GM19324 (cell line): ENCODE results near the gene UTF1.

Source experiments
- ATAC-seq: cut with Tn5 transposase; IDR thresholded peaks from one replicate; pipeline ENCODE4 v1.9.1; 2021; ENCODE audit warnings: mild to moderate bottlenecking, moderate library complexity; ENCODE audit not compliant: unreplicated experiment, low FRiP score

UTF1 gene

DNA sequence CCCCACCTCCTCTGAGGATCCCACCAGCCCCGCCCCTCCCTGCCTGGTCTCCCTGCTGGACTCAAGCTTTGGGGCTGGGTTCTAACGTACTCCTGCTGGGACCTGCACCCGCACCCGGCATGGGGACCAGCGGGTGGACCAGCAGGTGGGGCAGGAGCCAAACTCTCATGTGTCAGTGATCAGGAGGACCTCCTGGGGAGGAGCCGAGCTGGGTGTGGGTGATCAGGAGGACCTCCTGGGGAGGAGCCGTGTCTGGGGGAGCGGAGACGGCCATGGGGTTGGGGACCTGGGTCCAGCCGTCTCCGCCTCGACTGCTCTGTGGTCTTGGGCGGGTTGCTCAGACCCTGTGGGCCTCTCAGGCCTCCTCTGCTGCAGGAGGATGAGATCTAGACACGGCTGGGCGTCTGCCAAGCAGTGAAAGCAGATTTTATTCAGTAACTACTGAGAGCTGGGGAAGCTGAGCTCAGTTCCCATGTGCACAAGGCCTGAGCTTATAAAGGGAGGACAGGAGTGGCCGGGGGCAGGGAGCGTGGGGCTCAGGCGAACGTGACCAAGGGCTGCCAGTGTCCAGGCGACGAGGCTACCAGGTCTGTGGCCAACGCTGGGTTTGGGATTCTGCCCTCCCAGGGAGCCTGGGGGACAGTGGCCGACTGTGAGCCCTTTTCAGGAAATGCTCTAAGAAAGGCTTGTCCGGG is 33.6 kb upstream of the UTF1 start:
- no peak for ATAC-seq

DNA sequence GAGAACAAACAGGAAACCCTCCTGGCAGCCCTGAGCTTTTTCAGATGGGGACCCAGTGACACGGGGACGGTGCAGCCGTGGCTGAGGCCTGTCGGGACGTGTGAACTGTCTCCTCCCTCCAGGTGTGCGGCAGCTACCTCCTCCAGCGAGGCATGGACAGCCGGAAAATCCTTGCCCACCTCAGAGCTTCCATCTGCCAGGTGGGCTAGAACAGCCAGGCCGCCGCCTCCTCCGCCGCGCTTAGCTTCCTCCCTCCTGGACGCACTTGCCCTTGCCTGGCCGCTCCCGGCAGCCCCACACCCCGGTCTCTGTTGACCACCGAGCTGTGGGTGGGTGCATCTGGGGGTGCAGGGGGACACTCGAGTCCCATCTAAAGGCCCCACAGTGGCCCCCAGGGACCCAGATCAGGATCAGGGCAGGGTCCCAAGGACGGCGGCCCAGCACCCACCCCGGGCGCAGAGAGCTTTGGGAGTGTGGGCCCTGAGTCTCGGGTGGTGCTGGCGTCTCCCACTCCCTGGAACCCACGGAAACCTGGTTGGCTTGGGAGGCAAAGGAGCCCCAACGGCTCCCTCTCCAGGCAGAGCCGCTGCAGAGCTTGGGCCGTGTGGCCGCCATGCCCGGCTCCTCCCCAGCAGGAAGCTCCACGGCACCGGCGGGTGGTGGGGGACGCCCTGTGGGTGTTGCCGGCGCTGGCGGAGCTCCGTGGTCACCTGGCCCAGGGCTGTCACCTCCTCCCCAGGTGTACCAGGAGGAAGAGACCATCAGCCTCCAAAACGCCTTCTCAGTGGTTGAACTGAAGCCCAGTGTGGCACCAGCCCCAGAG is 32.9 kb upstream of the UTF1 start:
- no peak for ATAC-seq

DNA sequence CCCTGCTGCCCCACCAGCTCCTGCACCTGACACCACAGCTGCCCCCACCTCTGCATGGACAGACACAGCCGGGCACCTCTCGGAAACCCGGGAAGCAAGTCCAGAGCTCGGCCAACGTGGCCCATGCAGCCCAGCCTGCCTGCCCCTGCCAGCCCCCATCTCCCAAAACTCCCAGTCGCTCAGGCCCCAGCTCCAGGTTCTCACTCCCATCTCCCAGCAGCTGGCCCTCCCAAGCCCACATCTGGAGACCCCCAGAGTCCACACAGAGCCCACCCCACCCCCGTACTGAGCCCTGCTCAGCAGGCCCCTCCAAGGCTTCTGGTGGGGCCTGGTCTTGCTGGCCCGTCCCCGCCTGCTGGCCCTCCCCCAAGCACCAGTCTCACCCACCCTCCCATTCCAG is 32.2 kb upstream of the UTF1 start:
- ATAC-seq: no peak

DNA sequence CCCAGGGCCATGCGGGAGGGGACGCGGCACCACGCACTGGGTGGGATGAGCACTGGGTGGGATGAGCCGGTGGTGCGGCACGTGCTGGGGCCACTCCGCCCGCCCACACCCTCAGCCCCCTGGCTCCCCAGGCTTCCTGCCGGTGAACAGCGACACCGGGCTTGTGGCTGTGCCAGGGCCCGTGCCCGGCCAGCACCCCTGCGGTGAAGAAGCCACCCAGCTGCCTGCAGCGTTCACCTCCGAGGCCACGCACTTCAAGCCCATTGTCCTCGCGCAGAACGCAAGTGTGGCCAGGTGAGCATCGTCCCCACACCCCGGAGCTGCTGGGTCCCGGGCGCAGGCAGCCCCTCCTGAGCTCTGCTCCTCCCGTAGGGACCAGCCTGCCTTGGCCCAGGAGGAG is 31.8 kb upstream of the UTF1 start:
- no peak for ATAC-seq

DNA sequence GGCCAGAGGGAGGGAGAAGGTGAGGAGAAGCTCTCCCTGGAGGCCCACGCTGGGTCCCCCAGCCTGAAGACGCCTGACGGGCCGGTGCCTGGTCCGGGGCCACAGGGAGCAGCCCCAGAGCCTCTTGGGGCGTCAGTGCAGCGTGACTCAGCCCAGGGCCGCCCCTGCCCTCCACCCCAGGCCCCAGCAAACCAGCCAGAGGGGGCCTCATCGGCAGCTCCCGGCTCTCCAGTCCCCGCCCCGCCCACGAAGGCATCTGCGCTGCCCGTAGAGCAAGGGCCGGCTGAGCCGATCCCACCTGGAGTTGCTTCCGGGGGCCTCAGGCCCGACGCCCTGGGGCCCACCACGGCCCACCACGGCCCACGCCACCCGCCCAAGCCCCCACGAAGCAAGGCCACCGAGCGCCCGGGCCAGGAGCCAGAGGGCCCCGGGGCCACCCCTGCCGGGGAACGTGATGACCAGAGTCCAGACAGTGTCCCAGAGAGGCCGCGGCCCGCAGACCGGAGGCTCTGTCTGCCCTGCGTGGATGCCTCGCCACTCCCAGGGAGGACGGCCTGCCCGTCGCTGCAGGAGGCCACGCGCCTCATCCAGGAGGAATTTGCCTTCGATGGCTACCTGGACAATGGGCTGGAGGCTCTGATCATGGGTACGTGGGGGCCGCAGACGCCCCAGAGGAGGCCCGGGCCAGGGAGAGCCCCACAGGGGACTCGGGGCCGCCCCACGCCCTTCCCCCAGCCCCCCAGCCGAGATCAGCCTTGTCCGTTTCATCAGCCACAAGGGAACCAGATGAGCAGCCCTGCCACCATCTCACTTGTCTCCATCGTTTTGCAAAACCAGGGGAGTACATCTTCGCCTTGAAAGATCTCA is 31.2 kb upstream of the UTF1 start:
- ATAC-seq: no peak

DNA sequence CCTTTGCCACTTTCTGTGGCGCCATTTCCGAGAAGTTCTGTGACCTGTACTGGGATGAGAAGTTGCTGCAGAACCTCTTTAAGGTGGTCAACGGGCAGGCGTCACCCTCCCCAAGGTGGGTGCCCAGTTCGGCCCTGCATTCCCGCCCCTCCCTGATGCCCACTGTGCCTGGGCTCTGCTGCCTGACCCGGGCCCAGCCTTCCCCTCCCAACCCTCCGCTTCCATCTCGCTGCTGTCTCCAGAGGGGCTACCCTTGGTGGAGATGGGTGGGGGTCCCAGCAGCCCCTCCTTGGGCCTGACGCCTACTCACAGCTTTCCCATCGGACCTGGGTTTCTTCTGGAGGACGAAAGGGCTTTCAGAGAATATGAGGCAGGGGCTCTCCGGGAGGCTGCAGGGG is 30.5 kb upstream of the UTF1 start:
- no peak for ATAC-seq

DNA sequence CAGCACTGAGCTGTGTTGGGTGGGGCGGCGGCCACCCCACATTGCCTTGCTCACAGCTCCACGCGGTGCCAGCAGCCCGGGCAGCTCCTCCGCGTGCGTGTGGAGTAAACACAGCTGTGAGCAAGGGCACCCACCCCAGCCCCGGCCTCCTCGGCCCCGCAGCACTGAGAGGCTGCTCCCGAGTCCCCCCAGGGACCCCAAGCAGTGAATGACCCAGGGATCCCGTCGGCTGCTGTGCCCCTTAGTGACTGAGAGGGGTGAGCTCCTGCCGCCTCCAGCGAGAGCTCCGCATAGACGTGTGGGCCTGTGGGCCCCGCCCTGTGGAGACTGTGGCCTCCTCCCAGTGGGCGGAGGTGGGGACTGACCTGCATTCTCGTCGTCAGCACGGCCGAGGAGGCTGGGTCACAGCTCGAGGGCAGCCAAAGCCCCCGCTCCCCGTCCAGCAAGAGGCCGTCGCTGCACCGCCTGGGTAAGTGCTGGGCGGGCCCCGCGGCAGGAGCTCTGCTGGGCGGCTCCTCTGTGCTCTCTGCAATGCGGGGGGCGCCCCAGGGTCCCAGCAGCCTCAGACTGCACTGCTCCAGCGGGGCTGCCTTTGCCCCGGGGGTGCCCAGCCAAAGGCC is 29.9 kb upstream of the UTF1 start:
- ATAC-seq: no peak

DNA sequence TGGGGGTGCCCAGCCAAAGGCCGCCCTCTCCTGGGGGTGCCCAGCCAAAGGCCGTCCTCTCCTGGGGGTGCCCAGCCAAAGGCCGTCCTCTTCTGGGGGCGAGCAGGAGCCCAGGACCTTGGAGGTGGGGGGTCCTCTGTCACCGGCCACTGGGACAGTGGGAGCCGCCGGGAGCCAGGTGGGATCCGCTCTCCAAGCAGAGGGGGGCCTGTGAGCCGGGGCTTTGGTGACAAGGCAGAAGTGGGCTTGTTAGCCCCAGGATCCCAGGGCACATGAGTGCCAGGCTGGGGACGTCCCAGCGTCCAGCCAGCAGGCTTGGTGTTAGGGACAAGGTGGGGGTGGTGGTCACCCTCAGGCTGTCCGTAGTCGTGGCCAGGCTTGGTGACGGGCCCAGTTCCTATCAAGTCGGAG is 29.4 kb upstream of the UTF1 start:
- no peak for ATAC-seq

DNA sequence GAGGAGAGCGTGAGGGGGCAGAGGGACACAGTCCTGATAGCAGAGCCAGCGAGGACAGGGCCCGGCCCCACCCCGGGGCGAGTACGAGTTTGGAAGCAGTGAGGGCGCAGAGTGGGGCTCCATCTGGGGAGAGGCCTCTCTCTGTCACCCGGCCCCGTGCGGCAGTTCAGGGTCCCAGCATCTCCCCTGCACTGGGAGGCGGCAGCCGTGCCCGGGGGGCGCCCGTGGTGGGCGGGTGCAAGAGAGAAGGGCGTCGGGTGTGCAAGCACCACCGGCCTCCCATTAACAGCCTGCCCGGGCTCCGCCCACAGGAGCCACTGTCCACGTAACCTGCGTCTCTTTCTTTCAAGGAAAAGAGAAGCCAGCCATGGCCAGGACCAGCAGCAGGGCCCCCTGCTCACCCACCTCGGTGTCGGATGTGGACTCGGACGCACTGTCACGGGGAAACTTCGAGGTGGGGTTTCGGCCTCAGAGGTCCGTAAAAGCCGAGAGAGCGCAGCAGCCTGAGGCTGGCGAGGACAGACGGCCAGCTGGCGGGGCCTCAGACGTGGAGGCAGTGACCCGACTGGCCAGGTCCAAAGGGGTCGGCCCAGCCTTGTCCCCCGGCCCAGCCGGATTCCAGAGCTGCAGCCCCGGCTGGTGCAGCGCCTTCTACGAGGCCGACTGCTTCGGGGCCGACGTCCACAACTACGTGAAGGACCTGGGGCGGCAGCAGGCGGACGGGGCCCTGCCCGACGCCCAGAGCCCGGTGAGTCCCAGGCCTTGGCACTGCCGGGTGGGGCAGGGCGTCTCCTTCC is 28.7 kb upstream of the UTF1 start:
- no peak for ATAC-seq

DNA sequence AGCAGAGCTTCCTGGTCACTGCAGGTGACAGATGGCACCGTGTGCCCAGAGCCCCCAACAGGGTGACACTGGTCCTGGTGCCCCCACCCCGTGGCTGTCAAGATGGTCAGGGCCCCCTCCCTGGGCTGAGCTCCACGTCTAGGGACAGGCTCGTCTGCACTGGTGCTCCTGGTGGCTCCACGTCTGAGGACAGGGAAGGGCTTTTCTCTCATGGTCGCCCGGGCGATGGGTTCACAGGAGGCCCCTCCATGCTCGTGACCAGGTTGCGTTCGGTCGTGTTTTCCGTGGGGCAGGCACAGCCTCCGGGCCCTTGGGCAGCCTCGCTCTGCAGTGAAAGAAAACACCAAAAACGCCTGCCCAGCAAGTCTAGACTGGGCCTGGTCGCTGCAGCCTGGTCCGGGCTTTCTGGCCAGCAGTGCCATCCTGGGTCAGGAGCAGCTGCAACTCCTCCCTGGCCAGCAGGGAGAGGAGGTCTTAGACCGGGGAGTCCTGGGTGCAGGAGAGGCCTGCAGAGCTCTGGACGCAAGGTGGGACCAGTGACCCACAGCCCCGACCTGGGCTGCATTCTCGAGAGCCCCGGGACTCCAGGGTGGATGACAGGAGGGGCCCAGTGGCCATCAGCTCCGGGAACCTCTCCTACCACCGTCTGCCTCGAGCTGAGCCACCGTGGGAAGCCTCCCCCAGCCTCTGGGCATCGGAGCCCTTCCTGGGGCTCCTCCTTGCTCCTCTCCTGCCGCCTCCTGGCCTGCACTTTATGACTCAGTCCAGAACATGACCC is 27.9 kb upstream of the UTF1 start:
- no peak for ATAC-seq

DNA sequence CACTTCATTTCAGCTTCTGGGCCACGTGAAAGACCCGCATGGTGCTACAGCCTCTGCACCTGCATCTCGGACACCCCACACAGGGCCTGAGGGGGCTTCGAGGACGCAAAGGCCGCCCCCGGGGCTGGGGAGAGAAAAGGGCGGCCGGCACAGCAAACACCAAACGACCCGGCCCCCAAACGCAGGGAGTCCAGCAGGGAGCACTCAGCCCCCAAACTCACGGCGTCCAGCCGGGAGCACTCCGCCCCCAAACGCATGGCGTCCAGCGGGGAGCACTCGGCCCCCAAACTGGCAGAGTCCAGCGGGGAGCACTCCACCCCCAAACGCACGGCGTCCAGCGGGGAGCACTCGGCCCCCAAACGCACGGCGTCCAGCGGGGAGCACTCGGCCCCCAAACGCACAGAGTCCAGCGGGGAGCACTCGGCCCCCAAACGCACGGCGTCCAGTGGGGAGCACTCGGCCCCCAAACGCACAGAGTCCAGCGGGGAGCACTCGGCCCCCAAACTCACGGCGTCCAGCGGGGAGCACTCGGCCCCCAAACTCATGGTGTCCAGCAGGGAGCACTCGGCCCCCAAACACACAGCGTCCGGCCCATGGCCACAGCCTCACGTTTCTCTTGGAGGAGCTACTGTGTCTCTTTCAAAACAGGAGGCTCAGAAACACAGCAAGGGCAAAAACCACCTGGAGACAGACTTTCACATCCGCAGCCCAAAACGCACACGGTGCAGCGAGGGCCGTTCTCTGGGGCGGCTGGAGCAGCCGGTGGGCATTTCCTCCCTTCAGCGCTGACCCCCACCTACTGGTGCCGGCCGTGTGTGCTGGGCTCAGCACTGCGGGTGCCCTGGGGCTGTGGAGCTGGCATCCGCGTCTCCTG is 27.0 kb upstream of the UTF1 start:
- no peak for ATAC-seq

DNA sequence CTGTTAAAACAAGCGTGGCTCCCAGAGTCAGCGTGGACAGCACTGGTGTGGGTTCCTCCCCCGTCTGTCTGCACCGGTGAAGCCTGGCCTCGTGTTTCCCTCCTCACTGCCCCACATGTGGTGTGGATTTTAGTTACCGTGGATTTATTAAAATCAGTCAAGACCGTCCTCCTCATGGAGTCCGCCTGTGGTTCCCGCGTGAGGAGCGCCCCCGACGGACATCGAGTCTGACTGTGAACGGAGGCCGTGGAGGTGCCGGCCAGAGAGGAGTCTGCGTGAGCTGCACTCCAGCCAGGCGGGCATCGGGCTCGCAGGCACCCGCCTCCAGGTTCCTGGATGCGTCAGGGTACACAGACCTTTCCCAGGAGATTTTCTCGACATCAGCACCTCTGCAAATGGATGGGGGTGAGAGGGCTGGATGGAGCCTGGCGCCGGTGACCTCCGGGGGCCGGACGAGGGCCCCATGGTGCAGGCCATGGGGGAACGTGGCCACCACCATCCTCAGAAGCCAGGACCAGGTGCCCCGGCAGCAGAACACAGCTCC is 26.3 kb upstream of the UTF1 start:
- no peak for ATAC-seq

DNA sequence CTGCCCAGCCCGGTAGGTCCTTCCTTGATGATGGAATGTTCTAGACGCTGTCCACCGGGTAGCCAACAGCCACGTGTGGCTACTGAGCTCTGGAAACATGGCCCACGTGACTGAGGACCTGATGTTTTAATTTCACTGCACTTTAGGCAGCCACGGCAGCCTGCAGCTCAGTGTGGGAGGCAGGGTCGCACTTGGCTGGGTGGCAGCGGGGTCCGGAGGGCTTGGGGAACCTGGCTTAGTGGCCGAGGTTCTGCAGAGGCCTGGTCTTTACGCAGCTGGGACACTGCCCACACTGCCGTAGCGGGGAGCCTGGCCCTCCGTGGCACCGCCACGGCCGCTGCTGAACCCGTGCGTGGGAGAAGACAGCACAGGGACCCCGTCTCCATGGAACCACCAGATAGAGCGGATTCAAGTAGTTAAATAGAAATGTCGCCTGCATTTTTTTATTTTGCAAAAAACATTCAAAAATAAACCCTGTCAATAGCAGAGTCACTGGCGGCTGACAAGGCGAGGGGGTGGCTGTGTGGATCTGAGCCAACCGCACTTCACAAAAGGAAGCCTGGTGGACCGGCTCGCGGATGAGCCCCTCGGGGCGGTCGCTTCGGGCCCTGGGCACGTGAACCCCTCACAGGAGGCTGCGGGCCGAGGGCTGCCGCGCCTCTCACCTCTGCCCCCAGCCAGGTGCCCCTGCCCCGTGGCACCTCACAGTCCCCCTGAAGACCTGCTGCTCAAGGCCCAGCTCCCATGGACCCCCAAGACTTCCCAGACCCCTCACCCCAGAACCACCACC is 25.6 kb upstream of the UTF1 start:
- ATAC-seq: no peak

DNA sequence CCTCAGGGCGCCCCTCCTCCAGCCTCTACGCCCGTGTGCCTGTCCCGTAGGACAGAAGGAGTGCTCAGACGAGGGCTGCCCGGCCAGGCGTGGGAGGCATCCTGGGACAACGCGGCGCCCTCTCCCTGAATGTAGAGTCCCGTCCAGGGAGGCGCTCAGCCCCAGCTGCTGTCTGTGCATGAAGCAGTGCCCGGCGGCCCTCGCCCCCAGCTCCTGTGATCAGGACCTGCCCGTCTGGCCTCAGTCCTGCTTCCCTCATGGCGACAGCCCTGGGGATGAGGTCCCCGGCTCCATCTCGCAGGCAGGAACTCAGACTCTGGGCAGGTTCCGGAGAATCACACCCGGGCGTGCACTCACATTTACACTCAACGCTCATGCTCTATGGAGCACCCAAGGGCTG is 24.9 kb upstream of the UTF1 start:
- no peak for ATAC-seq

DNA sequence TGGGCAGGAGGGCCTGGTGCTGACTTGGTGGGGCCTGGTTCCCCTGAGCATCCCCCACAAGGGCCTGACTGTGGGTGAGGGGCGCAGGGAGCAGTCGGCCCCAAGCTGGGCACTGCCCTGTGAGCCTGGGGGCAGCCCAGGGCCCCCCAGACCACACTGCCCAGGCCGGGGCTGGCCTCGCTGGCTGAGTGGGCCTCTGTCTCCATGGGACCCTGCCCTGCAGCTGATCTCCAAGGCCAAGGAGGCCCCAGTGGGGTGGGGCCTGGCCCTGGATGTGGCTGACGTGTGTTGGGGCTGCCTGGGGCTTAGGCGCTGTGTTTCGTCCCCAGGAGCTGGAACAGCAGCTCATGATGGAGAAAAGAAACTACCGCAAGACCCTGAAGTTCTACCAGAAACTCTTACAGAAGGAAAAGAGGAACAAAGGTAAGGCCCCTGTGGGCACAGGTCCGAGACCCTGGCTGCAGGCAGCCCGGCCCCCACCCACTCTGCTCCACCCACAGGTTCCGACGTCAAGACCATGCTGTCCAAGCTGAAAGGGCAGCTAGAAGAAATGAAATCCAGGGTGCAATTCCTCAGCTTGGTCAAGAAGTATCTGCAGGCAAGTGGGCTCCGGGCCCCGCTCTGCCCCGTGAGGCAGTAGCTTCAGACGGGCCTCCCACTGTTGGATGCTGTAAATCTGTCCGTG is 23.5 kb upstream of the UTF1 start:
- no peak for ATAC-seq

DNA sequence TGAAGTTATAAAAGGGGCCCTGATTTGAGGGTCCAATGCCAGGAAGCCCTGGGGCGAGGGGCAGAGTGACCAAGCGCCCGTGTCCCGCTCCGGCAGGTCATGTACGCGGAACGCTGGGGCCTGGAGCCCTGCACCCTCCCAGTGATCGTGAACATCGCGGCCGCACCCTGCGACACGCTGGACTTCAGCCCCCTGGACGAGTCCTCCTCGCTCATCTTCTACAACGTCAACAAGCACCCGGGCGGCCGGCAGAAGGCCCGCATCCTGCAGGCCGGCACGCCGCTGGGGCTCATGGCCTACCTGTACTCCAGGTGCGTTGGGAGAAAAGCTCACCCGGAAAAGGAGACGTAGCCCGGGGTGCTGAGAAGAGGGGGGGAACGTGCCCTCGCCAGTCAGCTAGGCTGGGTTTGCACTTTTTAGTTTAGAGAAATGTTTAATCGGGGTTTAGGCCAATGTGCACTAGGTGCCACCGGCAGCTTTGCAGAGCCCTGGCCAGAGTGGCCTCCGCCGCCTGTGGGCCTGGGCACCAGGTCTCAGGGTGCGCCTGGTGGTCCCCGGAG is 22.9 kb upstream of the UTF1 start:
- no peak for ATAC-seq
